ENCODE measurements around the gene HOXD11. TPM values are rescaled to one million over a fixed set of nuclear protein-coding genes. Genes with fewer than 3 reads are reported as not detected.
A peak's percentile ranks its signal among the peaks of the same experiment; 100 is the strongest.

Gene HOXD11
- total RNA-seq, 2 donors from 2014 or later, result 0.25 to 1.6 TPM

- Histone ChIP-seq H3K4me3 (no peak overlapping the region), H3K27me3 (peaks cover 100% of the 10 kb centered on the region), H3K9me3 (no peaks in the 10 kb centered on the region), H3K4me1 (peaks cover 11% of the 10 kb centered on the region), H3K9ac (ENCODE audit: low read depth in 2 of 2, low read length in 2 of 2) (no peak overlapping the region), H3K36me3 (no peaks in the 10 kb centered on the region), H3K27ac (no peak overlapping the region)
- TF ChIP-seq CTCF (IDR thresholded peaks at IDR 0.05), result no peak
- intact Hi-C loops (cut with DNase I), result loop anchor here (5.0 kb wide), 2 partner anchors 399 to 834 kb away; no protein-coding TSS in a partner anchor
- peak; percentile 56 for DNase-seq
Observed at GRCh38 chr2:176085861-176086771, 21.0 kb upstream of the HOXD11 start.

- H3K9me3 ChIP-seq, result no peaks in the 10 kb centered on the region
- no peak for TF ChIP-seq CTCF (IDR thresholded peaks at IDR 0.05)
- peaks cover 11% of the 10 kb centered on the region for H3K4me1 ChIP-seq
- no peaks in the 10 kb centered on the region for H3K36me3 ChIP-seq
- H3K9ac ChIP-seq (ENCODE audit: low read depth in 2 of 2, low read length in 2 of 2), result no peak overlapping the region
- DNase-seq, result peak; percentile 13
- H3K27me3 ChIP-seq, result peaks cover 100% of the 10 kb centered on the region
- intact Hi-C loops (cut with DNase I), result loop anchor here (5.0 kb wide), 2 partner anchors 400 to 835 kb away; no protein-coding TSS in a partner anchor
- H3K4me3 ChIP-seq, result peak overlapping the region; percentile 12
- H3K27ac ChIP-seq, result no peak overlapping the region
Observed at GRCh38 chr2:176087330-176088047, 19.6 kb upstream of the HOXD11 start.

- Histone ChIP-seq H3K4me3 (peak overlapping the region; percentile 12), H3K9me3 (no peaks in the 10 kb centered on the region), H3K36me3 (no peaks in the 10 kb centered on the region), H3K27ac (no peak overlapping the region), H3K4me1 (peaks cover 13% of the 10 kb centered on the region), H3K27me3 (peaks cover 100% of the 10 kb centered on the region), H3K9ac (ENCODE audit: low read depth in 2 of 2, low read length in 2 of 2) (no peak overlapping the region)
- intact Hi-C loops (cut with DNase I), result loop anchor here (5.0 kb wide), 2 partner anchors 401 to 836 kb away; no protein-coding TSS in a partner anchor
- peak; percentile 71 for TF ChIP-seq CTCF (IDR thresholded peaks at IDR 0.05)
- DNase-seq, result peak; percentile 66
Observed at GRCh38 chr2:176088048-176088936, 18.8 kb upstream of the HOXD11 start.

- intact Hi-C loops (cut with DNase I), result loop anchor here (5.0 kb wide), 2 partner anchors 402 to 837 kb away; no protein-coding TSS in a partner anchor
- Histone ChIP-seq H3K9me3 (no peaks in the 10 kb centered on the region), H3K4me1 (peaks cover 15% of the 10 kb centered on the region), H3K4me3 (no peak overlapping the region), H3K27ac (no peak overlapping the region), H3K9ac (ENCODE audit: low read depth in 2 of 2, low read length in 2 of 2) (no peak overlapping the region), H3K36me3 (no peaks in the 10 kb centered on the region), H3K27me3 (peaks cover 99% of the 10 kb centered on the region)
- DNase-seq, result no peak
- TF ChIP-seq CTCF (IDR thresholded peaks at IDR 0.05), result no peak
Observed at GRCh38 chr2:176088937-176089842, 17.9 kb upstream of the HOXD11 start.

All from colonic mucosa (tissue), 4 donors.